Stimulated activated CD4-positive, alpha-beta T cell treated with anti-CD3 and anti-CD28 coated beads, Interleukin-4, amount 100 ng/mL, for 4 hours (primary cell): ENCODE measurements around the gene MARCHF10.
"Not testable (repeated sequence)": the region's sequence is repeated elsewhere in the genome, so short reads cannot be mapped to it uniquely, and the experiment has no call there.

Source experiments
- DNase-seq, 2 experiments: peaks; one replicate each; pipeline ENCODE4 v3.0.0-alpha.2; 2020

MARCHF10 gene

DNA sequence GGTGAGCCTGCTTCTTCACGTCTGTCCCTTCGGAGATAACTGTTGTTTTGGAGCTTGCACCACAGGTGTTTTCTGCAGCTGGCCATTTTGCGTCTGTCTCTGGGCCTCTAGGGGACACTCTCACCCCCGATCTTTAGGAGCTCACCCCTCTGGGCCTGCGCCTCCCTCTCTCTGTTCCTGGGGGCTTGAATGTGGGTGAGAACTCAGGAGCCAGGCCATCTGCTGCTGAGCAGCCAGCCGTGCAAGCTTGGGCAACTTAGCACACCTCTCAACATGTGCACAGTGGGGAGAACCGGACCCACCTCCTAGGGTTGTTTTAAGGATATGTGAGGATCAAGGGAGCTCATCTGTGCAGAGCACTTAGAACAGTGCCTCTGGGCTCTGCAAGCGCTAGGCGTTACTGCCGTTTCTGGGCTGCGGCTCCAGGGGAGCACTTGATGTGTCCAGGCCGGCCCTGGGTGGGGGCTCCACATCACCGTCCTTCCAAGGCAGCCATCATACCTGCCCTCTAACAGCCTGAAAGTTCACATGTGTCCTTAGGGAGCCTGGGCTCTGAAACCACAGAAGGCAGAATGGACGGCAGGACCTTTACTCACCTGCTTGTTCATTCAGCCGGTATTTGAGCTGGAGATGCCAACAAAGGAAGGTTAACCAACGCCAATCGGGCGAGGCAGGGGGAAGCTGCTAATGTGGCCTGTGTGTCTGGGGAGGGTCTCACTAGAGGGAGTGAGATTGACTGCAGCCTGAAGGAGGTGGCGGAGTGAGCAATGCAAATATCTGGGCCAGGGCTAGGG, 114.3 kb downstream of the MARCHF10 start:
- no peak for DNase-seq

DNA sequence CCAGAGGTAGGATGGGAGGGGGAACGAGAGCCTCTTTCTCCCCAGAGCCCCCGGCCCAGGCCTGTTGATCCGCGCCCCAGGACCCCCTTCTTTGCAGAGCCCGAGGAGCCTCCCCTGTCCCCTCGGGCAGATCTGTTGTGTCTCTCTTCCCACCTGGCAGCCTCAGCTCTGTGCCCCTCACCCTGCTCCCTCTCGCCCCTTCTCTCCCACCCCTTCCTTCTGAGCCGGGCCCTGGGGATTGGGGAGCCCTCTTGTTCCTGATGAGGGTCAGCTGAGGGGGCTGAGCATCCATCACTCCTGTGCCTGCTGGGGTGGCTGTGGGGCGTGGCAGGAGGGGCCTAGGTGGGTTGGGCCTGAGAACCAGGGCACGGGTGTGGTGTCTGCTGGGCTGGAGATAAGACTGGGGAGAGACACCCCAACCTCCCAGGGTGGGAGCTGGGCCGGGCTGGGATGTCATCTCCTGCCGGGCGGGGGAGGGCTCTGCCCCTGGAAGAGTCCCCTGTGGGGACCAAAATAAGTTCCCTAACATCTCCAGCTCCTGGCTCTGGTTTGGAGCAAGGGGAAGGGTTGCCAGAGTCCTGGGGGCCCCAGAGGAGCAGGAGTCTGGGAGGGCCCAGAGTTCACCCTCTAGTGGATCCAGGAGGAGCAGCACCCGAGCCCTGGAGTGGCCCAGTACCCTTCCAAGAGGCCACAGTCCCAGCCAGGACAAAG, 115.2 kb downstream of the MARCHF10 start:
- DNase-seq, result no peak

DNA sequence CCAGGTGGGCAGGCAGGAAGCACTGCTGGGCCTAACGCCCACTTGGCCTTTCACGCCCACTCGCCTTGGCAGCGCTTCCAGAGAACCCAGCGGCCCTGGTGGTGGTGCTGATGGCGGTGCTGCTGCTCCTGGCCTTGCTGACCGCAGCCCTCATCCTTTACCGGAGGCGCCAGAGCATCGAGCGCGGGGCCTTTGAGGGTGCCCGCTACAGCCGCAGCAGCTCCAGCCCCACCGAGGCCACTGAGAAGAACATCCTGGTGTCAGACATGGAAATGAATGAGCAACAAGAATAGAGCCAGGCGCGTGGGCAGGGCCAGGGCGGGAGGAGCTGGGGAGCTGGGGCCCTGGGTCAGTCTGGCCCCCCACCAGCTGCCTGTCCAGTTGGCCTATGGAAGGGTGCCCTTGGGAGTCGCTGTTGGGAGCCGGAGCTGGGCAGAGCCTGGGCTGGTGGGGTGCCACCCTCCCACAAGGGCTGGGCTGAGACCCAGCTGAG, 115.9 kb downstream of the MARCHF10 start:
- no peak for DNase-seq

DNA sequence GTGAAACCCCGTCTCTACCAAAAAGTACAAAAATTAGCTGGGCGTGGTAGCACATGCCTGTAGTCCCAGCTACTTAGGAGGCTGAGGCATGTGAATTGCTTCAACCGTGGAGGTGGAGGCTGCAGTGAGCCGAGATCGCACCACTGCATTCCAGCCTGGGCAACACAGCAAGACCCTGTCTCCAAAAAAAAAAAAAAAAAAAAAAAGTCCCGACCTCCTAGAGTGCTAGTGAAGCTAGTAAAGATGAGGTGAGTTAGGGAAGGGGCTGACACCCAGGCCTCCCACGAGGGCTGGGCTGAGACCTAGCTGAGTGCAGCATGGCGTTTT, 116.6 kb downstream of the MARCHF10 start:
- not testable (repeated sequence) for DNase-seq

DNA sequence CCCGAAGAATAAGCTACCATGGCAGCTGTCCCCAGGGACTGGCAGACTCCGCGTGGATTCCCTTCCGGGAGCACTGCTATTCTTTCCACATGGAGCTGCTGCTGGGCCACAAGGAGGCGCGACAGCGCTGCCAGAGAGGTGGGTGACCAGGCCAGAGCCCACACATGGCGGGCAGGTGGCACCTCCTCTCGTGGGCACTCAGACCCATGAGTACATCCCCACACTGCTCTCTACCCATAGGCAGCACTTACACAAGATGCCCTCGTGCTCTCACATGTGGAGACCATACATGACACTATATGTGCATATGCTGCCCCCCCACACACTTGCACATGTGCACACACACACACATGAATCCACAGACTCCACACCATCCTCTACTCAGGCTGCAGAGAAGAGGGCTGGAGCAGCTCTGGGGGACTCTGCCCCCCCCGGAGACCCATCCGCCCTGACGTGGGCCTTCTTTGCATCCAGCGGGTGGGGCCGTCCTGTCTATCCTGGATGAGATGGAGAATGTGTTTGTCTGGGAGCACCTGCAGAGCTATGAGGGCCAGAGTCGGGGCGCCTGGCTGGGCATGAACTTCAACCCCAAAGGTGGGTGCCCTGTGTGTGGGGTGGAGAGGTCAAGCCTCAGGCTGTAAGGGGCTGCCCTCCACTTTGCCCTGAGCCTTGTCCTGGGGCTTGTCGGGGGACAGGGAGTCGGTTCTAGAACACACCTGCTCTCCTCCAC, 117.8 kb downstream of the MARCHF10 start:
- no peak for DNase-seq

DNA sequence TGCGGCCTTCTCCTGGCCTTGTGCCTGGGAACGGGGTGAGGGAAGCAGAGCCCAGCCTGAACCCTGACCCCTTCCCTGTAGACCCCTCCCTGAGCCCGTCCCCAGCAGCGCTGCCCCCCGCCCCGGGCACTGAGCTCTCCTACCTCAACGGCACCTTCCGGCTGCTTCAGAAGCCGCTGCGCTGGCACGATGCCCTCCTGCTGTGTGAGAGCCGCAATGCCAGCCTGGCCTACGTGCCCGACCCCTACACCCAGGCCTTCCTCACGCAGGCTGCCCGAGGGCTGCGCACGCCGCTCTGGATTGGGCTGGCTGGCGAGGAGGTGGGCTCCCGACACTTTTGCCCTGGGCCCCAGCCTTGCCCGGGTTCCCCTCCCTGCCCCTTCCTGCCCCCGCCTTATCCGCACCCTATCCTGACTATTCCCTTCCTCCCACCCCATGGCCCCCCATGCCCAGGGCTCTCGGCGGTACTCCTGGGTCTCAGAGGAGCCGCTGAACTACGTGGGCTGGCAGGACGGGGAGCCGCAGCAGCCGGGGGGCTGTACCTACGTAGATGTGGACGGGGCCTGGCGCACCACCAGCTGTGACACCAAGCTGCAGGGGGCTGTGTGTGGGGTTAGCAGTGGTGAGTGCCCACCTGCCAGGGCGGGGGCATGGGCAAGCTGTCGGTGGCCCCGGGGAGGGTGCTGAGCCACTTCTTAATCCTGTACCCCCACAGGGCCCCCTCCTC, 118.5 kb downstream of the MARCHF10 start:
- no peak for DNase-seq

DNA sequence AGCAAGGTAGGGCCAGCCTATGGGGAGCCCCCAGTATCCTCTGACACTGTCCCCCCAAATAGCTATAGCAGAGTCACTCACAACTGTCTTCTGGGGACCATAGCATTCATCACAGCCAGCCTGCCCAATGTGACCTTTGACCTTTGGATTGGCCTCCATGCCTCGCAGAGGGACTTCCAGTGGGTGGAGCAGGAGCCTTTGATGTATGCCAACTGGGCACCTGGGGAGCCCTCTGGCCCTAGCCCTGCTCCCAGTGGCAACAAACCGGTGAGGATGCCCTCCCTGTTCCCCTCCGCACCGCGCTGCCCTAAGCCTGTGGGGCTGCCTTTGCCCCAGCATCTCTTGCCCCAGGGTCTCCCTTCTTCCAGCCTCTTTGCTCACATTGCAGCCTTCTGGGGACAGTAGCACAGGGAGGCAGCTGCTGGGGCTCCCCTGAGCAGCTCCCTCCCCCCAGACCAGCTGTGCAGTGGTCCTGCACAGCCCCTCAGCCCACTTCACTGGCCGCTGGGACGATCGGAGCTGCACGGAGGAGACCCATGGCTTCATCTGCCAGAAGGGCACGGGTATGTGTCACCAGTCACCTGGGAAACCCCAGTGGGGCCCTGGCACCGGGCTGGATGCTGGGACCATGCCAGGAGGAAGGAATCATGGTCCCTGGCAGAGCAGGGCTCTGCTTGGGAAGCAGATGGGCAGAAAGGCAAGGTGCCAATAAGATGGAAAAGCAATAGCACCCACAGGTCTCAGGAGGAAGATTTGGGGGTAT, 119.5 kb downstream of the MARCHF10 start:
- no peak for DNase-seq

DNA sequence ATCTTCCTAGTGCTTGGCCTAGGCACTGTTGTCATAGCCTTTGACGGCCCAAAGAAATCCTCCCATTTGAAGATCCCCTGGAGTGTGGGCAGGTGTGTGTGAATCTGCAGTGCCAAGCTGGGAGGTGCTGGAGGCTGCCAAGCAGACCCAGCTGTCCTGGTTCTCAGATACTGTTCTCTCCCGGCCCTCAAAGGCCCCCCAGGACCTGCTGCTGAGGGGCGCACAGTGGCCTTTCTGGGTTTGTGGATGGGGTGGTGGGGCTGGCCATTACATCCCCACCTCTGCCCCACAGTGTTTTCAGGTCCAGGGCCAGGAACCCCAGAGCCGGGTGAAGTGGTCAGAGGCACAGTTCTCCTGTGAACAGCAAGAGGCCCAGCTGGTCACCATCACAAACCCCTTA, 120.1 kb downstream of the MARCHF10 start:
- DNase-seq, result no peak

DNA sequence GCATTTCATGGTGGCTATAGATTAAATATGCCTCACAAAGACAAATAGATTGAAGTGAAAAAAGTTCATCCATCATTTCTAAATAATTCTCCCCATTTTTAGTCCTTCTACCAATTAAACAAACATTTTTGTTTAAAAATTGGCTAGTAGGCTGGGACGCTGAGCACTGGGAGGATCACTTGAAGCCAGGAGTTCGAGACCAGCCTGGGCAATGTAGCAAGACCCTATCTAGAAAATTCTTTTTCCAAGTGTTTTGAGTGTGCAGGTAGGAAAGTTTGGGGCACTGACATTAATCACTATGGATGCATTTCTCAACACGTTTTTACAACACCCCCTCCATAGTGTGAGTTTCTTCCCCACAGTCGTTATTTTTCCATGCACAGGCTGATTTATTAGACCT, 123.9 kb downstream of the MARCHF10 start:
- DNase-seq, result no peak

DNA sequence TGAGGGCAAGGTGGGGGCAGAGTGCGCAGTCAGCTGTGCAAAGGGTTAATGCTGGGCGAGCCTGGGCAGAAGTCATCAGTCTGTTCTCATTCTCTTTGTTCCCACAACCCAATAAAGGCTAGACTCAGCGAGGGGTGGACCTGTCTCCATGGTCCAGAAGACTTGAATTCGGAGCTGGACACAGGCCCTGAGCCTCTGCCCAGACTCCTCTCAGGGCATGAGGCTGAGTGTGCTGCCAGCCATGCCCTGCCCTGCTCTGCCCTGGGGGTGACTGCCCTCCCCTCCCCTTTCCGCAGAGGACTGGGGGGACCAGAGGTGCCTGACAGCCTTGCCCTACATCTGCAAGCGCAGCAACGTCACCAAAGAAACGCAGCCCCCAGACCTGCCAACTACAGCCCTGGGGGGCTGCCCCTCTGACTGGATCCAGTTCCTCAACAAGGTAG, 126.2 kb downstream of the MARCHF10 start:
- DNase-seq, result no peak

DNA sequence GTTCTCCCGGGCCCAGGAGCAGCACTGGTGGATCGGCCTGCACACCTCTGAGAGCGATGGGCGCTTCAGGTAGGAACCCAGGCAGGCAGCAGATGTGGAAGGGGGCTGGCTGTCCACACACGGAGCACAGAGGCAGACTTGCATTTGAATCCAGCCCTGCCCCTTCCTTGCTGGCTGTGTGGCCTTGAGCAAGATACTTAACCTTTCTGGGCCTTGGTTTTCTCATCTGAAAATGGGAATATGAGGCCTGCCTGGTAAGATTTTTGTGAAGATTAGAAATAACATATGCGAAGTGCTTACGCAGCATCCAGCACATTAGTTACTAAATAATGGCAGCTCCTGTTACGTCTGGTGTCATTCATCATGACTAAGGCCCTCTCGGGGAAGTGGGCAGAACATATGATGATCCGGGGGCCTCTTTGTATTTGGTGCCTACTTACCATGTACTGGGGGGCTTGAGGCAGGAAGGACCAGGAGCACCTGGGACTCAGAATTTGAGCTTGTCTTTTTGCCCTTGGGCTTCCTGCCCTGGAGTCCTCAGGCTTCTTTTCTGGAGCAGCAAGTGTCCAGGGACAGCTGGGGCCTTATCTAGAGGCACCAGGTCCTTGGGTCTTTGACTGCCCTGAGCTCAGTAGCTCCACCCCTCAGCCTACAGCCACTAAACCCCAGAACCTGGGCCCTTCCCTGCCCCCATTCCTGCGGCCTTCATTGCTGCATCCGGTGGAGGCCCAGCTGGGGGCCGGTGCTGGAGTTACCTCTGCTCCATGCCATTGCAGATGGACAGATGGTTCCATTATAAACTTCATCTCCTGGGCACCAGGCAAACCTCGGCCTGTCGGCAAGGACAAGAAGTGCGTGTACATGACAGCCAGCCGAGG, 126.8 kb downstream of the MARCHF10 start:
- no peak for DNase-seq

DNA sequence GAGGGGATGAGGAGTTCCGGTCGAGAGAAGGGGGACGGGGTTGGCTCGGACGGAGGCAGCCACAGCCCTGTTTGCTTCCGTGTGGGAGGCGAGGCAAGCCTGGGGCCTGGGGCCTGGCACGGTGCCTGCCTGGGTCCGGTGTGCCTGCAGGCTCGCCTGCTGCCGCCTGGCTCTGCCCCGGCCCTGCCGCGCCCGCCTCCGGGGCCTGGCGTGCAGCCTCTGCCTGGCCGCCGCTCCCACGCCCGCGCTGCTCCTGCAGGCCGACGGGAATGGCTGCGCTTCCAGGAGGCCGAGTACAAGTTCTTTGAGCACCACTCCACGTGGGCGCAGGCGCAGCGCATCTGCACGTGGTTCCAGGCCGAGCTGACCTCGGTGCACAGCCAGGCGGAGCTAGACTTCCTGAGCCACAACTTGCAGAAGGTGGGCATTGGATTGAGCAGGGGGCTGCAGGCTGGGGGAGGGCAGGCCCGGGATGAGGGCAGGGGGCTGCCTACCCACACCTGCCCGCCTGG, 127.5 kb downstream of the MARCHF10 start:
- no peak for DNase-seq

DNA sequence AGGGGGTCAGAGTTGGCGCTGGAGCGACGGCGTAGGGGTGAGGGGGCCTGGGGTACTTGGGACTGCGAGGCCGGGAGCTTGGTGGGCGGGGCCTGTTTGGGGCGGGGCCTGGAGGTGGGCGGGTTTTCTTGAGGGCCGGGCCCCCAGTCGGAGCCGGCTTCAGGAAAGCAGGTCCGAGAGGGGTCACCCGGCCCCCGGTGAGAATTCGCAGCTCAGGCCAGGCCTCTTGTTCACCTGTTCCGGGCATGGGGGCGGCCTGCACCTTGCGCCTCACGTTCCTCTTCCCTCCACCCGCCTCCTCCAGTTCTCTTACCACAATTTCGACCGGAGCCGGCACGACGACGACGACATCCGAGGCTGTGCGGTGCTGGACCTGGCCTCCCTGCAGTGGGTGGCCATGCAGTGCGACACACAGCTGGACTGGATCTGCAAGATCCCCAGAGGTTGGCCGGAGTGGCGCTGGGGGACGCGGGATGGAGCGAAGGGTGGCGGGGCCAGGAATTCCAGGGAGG, 128.2 kb downstream of the MARCHF10 start:
- DNase-seq, result no peak

DNA sequence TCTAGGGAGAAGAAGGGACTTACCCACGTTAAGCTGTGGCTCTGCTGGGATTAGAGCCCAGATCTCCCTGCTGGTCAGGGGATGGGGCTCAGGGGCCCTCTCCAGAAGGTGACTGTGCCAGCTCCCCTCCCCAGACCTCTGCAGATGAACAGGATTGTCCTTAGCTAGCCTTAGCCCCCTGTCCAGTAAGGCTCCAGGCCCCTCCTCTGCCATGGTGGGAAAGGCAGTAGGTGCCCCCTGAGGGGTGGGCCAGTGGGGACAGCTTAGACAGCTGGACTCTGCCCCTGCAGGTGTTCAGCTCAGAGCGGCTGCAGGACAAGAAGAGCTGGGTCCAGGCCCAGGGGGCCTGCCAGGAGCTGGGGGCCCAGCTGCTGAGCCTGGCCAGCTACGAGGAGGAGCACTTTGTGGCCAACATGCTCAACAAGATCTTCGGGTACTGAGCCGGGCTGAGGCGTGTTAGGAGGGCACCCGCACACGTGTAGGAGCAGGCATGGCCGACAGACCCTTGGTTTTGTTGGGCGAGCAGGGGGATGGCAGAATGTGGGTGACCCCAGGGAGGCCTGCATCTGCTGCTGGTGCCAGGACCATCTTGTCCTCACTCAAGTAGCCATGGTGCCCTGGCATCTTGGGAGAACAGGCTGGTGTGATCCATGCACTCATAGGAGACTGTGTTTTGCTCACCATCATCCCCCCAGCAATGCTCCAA, 129.7 kb downstream of the MARCHF10 start:
- DNase-seq, result no peak

DNA sequence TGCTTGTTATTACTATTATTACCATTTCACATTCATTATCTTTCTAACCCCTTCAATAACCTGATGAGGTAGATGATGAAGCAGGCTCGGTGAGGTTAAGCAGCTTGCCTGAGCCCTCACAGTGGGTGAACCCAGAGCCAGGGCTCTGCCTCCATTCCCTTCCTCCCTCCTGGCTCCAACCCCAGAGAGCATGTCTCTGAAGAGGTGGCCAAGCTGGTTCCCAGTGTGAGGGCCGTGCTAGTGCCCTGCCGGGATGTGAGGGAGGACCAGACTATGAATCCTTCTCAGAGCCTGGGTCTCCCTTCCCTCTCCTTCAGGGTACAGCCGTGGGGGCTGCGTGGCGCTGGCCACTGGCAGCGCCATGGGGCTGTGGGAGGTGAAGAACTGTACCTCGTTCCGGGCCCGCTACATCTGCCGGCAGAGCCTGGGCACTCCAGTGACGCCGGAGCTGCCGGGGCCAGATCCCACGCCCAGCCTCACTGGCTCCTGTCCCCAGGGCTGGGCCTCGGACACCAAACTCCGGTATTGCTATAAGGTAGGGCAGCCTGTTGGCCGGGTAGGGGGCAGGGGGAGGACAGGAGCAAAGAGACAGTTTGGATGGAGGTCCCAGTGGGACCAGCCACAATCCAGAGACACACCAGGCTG, 131.0 kb downstream of the MARCHF10 start:
- DNase-seq, result no peak

DNA sequence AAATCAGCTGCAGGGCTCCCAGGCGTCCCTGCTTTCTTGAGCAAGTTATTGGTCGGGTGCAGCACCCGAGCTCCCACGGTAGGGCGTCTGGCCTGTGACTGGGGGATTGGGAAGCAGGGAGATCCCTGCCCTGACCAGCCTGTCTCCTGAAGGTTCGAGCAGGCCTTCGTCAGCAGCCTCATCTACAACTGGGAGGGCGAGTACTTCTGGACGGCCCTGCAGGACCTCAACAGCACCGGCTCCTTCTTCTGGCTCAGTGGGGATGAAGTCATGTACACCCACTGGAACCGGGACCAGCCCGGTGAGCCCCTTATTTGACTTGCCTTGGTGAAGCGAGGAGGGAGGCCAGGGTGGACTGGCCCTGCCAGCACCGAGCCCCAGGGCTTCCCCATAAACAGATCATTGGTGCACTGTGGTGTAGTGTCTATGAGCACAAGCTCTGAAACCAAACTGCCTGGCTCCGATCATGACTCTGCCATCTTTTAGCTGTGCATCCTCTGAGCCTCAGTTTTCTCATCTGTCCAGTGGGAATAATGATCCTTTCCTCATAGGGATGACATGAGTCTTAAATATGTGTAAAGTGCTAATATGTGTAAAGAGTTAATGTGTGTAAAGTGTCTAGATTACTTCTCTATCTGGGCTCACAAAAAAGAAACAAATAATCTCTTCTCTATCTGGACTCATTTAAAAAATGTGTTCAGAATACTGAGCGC, 131.7 kb downstream of the MARCHF10 start:
- DNase-seq, result no peak

DNA sequence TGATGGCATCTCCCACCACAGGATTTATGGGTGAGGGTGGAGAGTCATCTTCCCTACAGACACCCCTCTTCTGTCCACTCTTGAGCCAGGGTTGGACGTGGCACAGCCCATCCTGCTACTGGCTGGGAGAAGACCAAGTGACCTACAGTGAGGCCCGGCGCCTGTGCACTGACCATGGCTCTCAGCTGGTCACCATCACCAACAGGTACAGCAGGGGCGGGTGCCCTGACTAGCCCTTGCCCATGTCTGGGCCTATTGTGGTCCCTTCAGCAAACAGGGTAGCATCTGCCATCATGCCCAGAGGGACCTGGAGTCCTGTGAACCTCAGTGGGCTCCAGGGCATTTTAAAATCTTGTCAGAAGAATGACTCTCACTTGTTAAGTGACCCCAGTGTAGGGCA, 132.4 kb downstream of the MARCHF10 start:
- no peak for DNase-seq

DNA sequence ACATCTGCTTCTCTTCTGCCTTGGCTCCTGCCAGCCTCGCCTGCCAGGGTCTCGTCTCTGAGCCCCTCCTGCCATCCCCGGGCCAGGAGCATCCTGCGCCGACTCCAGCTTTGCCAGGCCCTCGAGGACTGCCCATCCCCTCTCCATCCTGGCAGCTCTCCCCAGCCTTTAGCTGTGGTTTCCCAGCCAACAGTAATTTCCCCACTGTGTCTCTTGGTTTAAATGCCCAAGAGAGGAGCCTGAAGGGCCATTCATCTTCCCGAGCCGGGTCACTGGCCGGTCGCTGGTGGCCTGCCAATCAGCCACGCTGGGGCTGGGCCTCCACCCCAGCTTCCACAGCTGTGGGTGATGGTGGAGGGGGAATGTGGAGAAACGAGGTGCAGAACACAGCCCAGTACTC, 132.9 kb downstream of the MARCHF10 start:
- no peak for DNase-seq

DNA sequence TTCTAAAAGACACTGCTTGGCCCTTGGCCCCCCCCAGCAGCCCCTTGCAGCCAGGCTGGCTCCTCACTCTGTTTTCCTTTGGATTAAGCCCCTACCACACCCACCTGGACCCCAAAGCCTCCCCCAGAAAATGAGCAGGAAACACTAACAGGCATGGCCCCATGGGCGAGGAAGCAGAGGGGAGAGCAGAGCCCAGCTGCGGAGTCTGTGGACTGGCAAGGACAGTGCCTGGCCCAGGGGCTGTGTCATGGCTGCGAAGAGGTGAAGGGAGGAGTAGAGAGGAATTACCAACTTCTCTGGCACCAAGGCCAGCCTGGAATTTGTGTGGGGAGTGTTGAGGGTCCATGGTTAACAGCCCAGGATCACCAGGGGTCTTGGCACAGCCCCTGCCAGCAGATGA, 133.3 kb downstream of the MARCHF10 start:
- DNase-seq, result no peak
